HepG2 (cell line): ENCODE measurements around the gene ADARB2. TPM values are rescaled to one million over a fixed set of nuclear protein-coding genes. Genes with fewer than 3 reads are reported as not detected.

Experiments used
- ATAC-seq: fragments of 200-7000 bp; cut with Tn5 transposase; 3 replicates; pipeline ENCODE4 v1.9.1; 2020; ENCODE audit warnings: mild to moderate bottlenecking, moderate library complexity
- BruUV-seq: library from RNA; stranded (reverse); fragments of 400-500 nt; replicated peaks from 2 replicates; lab custom pipeline; 2021; lab: Mats Ljungman, UMichigan
- CTCF ChIA-PET: fragments of 300-600 bp; formaldehyde crosslinking; extraction: SDS; loops from one replicate; lab custom pipeline; 2021; ENCODE audit warnings: low total read pairs, inconsistent platforms, low intra/inter-chr PET ratio; lab: Yijun Ruan, JAX
- POLR2A ChIA-PET: fragments of 350-600 bp; sonication (Branson Sonifier 250); formaldehyde crosslinking; loops from one replicate; lab custom pipeline; 2020; ENCODE audit warnings: antibody characterized with exemption, inconsistent platforms; lab: Yijun Ruan, JAX
- DNase-seq: peaks from one replicate; pipeline ENCODE4 v3.0.0-alpha.2; 2015; ENCODE audit warnings: low spot score
- FAIRE-seq: peaks from 3 replicates; lab custom pipeline; 2011; peaks lifted over from hg19 to GRCh38; lab: Jason Lieb, UNC
- H2AFZ ChIP-seq: one replicate; pipeline ENCODE4 v1.6.1; 2011; ENCODE audit warnings: low read length, inconsistent platforms
- H3K27ac ChIP-seq: fragments of 300-600 bp; 3 replicates; pipeline ENCODE4 v1.8.0; 2011; ENCODE audit warnings: mixed run types, mild to moderate bottlenecking, mixed read lengths, low read length, inconsistent platforms; ENCODE audit not compliant: insufficient read depth; ENCODE audit errors: extremely low read length
- H3K27me3 ChIP-seq, 2 experiments: fragments of 200-600 bp in 1 of 2; 2 replicates in 1 of 2; 3 replicates in 1 of 2; pipeline versions ENCODE4 v1.6.0 to v1.8.0; 2011; ENCODE audit warnings: low read length in 2 of 2, mild to moderate bottlenecking in 2 of 2, moderate library complexity in 2 of 2, inconsistent platforms in 1 of 2; ENCODE audit not compliant: insufficient read depth in 2 of 2, control insufficient read depth in 1 of 2
- H3K36me3 ChIP-seq, 2 experiments: fragments of 200-600 bp in 1 of 2; replicated peaks in 1 of 2; 2 replicates in 1 of 2; 3 replicates in 1 of 2; pipeline versions ENCODE4 v1.5.1 to v1.8.0; 2011; ENCODE audit warnings: low read length in 2 of 2, inconsistent platforms in 1 of 2; ENCODE audit not compliant: insufficient read depth in 2 of 2, control insufficient read depth in 1 of 2
- H3K4me1 ChIP-seq: 2 replicates; pipeline ENCODE4 v1.5.1; 2012; ENCODE audit warnings: low read length, inconsistent platforms; ENCODE audit not compliant: insufficient read depth
- H3K4me2 ChIP-seq: 2 replicates; pipeline ENCODE4 v1.6.0; 2011; ENCODE audit warnings: low read depth, low read length, inconsistent platforms
- H3K4me3 ChIP-seq, 3 experiments: fragments of 200-600 bp in 1 of 3; sonication (generic), shearing (Covaris generic) in 1 of 3; replicated peaks in 1 of 3; 2 replicates each; pipeline ENCODE4 v1.5.1; 2011 to 2016; ENCODE audit warnings: low read length in 3 of 3, inconsistent platforms in 2 of 3, low read depth in 2 of 3, mild to moderate bottlenecking in 2 of 3, control low read depth in 1 of 3, mixed read lengths in 1 of 3; ENCODE audit not compliant: insufficient read depth in 1 of 3
- H3K79me2 ChIP-seq: one replicate; pipeline ENCODE4 v1.6.1; 2011; ENCODE audit warnings: low read length, inconsistent platforms; ENCODE audit not compliant: insufficient read depth
- H3K9ac ChIP-seq: 2 replicates; pipeline ENCODE4 v1.6.0; 2011; ENCODE audit warnings: mild to moderate bottlenecking, low read depth, low read length, inconsistent platforms; ENCODE audit not compliant: insufficient read depth
- H3K9me3 ChIP-seq: 2 replicates; pipeline ENCODE4 v1.5.1; 2012; ENCODE audit warnings: mild to moderate bottlenecking, low read length
- H4K20me1 ChIP-seq: 2 replicates; pipeline ENCODE4 v1.6.0; 2011; ENCODE audit warnings: inconsistent platforms, mild to moderate bottlenecking, low read length, moderate library complexity; ENCODE audit not compliant: insufficient read depth
- SMYD3 ChIP-seq: sonication (generic); formaldehyde crosslinking; IDR thresholded peaks from 2 replicates; pipeline ENCODE4 v1.8.1; 2023; ENCODE audit warnings: mild to moderate bottlenecking, missing genetic modification reagents
- SP1 ChIP-seq, 2 experiments: fragments of 450-650 bp in 1 of 2; sonication (generic) in 1 of 2; formaldehyde crosslinking in 1 of 2; IDR thresholded peaks; 2 replicates each; pipeline versions ENCODE4 v1.4.0 to v1.6.1; 2016 to 2020; ENCODE audit warnings: missing genetic modification reagents in 1 of 2
- ZBTB8A ChIP-seq: sonication (generic); formaldehyde crosslinking; IDR thresholded peaks from 2 replicates; pipeline ENCODE4 v1.4.0; 2020; ENCODE audit warnings: mild to moderate bottlenecking, low read depth, missing genetic modification reagents, borderline replicate concordance
- ZNF235 ChIP-seq: sonication (generic); formaldehyde crosslinking; IDR thresholded peaks from 2 replicates; pipeline ENCODE4 v1.8.1; 2023; ENCODE audit warnings: mild to moderate bottlenecking, missing genetic modification reagents, borderline replicate concordance
- ZNF780A ChIP-seq: sonication (generic); formaldehyde crosslinking; IDR thresholded peaks from 2 replicates; pipeline ENCODE4 v1.8.0; 2022; ENCODE audit warnings: mild to moderate bottlenecking, missing genetic modification reagents, moderate library complexity
- WGBS: methylation state at CpG from one replicate; pipeline ENCODE4 v1.1.6; 2017; ENCODE audit warnings: low lambda C conversion rate; 5-methylcytosine and 5-hydroxymethylcytosine counted together
- in situ Hi-C: cut with HindIII; loops from 2 replicates; pipeline ENCODE4 v1.10.0; 2017; ENCODE audit warnings: low pct_unique_long_range_greater_than_20kb; ENCODE audit not compliant: extremely low pct_ligation_motif_present
- intact Hi-C: fragments of 100-400 bp; cut with micrococcal nuclease; formaldehyde crosslinking; loops from one replicate; pipeline ENCODE4 v1.10.0; 2022; ENCODE audit not compliant: unreplicated experiment
- polyA plus RNA-seq, 8 experiments: library from polyadenylated mRNA; depleted of rRNA in 3 of 8; stranded (reverse) in 7 of 8; unstranded in 1 of 8; fragments of >200 nt; fragmentation: Illumina TruSeq in 4 of 8; extraction: Trizol in 4 of 8; gene quantifications; 2 replicates each; pipeline versions ENCODE4 v1.2.1 to v1.2.3, GENCODE V29; 2011 to 2016; ENCODE audit warnings: low read depth in 4 of 8, missing spikeins in 1 of 8, mixed read lengths in 1 of 8; ENCODE audit not compliant: insufficient read depth in 1 of 8
- total RNA-seq, 5 experiments: library from RNA; depleted of rRNA; stranded (reverse); fragments of >200 nt; fragmentation: Illumina TruSeq; extraction: Trizol; gene quantifications; 2 replicates each; pipeline ENCODE4 v1.2.3, GENCODE V29; 2016; ENCODE audit warnings: low read depth in 1 of 5
- TF ChIP-seq, protein P1 (sequence below): sonication (generic); formaldehyde crosslinking; IDR thresholded peaks from 2 replicates; pipeline ENCODE4 v1.4.0; 2020; ENCODE audit warnings: missing genetic modification reagents, low read depth, mild to moderate bottlenecking, borderline replicate concordance
- TF ChIP-seq, protein P2 (sequence below): IDR thresholded peaks from 2 replicates; pipeline ENCODE4 v1.6.1; 2016; ENCODE audit warnings: control low read depth
- TF ChIP-seq, protein P3 (sequence below): sonication (generic); formaldehyde crosslinking; IDR thresholded peaks from 2 replicates; pipeline ENCODE4 v1.8.0; 2022; ENCODE audit warnings: missing genetic modification reagents, mild to moderate bottlenecking, moderate library complexity, borderline replicate concordance
- TF ChIP-seq, protein P4 (sequence below): sonication (generic); formaldehyde crosslinking; IDR thresholded peaks from 2 replicates; pipeline ENCODE4 v1.9.0; 2022; ENCODE audit warnings: missing genetic modification reagents, mild to moderate bottlenecking, borderline replicate concordance
- TF ChIP-seq, protein P5 (sequence below): sonication (generic); formaldehyde crosslinking; IDR thresholded peaks from 2 replicates; pipeline ENCODE4 v1.5.0; 2020; ENCODE audit warnings: mild to moderate bottlenecking, missing genetic modification reagents
- TF ChIP-seq, protein P6 (sequence below): sonication (generic); formaldehyde crosslinking; IDR thresholded peaks from 2 replicates; pipeline ENCODE4 v1.4.0; 2020; ENCODE audit warnings: missing genetic modification reagents

Gene ADARB2
- total and polyA plus RNA-seq, 2 of the 13 experiments (the other 11 are each of a cell fraction or from before 2014, with no cell fraction given) = not detected

DNA sequence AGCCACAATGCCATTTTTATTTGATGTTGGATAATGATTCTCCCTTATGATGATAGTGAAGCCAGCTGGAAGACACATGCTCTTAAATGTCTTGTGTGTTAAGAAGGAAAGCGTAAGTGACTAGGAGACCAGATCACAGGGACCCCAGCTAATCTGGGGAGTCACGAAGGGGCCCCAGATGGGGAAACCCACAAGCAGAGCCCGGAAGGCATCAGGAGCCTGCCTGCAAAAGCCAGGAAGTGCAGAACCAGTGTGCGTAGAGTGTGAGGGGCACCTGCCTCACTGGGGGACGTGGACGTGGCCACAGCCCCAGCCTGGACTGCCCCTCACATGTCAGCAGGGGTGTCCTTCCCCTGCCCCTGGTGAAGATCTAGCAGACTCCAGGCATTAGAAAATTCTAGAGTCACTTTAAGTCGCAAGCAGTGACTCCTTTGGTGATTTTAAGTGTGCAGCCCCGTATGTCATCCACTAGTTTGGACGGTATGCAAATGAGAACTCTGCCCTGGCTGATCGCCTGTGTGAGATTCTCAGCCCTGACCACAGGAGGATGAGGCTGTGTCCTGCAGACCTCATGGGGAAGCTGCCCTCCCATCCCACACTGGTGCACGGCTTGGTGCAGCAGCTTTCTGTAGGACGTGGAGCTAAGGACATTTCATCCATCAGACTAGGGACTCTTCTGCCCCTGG lies 438.1 kb downstream of the ADARB2 start:
- POLR2A ChIA-PET = no interaction called here
- 17% methylated on average over 8 of the region's 12 CpGs for WGBS
- in situ Hi-C loops (no loop called here), intact Hi-C loops (no loop called here)
- CTCF ChIA-PET = no interaction called here
- H3K4me3 ChIP-seq = no peak overlapping the region
- ATAC-seq (no peak), FAIRE-seq (no peak), DNase-seq (no peak)
- no peak overlapping the region for H3K27ac ChIP-seq
- no peaks in the 10 kb centered on the region for H3K79me2 ChIP-seq
- no peaks in the 10 kb centered on the region for H3K9me3 ChIP-seq
- peaks cover 0 to 23% of the 10 kb centered on the region in 2 experiments; a peak in 4 of 5 replicates for H3K27me3 ChIP-seq
- no TSS peak for BruUV-seq
- H3K4me2 ChIP-seq = no peak overlapping the region
- H3K4me1 ChIP-seq = no peaks in the 10 kb centered on the region
- no peaks in the 10 kb centered on the region for H3K36me3 ChIP-seq
- H4K20me1 ChIP-seq = no peaks in the 10 kb centered on the region
- no peak overlapping the region for H3K9ac ChIP-seq
- no peak overlapping the region for H2AFZ ChIP-seq
- TF ChIP-seq, protein P1, sequence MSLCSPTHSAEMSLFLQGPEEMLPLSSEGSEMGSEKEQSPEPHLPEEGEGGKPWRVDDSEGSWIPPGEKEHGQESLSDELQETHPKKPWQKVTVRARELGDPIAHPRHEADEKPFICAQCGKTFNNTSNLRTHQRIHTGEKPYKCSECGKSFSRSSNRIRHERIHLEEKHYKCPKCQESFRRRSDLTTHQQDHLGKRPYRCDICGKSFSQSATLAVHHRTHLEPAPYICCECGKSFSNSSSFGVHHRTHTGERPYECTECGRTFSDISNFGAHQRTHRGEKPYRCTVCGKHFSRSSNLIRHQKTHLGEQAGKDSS (CRISPR knock-in tag) = no peak
- TF ChIP-seq, protein P2, sequence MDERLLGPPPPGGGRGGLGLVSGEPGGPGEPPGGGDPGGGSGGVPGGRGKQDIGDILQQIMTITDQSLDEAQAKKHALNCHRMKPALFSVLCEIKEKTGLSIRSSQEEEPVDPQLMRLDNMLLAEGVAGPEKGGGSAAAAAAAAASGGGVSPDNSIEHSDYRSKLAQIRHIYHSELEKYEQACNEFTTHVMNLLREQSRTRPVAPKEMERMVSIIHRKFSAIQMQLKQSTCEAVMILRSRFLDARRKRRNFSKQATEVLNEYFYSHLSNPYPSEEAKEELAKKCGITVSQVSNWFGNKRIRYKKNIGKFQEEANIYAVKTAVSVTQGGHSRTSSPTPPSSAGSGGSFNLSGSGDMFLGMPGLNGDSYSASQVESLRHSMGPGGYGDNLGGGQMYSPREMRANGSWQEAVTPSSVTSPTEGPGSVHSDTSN (CRISPR knock-in tag) = no peak
- TF ChIP-seq, protein P3, sequence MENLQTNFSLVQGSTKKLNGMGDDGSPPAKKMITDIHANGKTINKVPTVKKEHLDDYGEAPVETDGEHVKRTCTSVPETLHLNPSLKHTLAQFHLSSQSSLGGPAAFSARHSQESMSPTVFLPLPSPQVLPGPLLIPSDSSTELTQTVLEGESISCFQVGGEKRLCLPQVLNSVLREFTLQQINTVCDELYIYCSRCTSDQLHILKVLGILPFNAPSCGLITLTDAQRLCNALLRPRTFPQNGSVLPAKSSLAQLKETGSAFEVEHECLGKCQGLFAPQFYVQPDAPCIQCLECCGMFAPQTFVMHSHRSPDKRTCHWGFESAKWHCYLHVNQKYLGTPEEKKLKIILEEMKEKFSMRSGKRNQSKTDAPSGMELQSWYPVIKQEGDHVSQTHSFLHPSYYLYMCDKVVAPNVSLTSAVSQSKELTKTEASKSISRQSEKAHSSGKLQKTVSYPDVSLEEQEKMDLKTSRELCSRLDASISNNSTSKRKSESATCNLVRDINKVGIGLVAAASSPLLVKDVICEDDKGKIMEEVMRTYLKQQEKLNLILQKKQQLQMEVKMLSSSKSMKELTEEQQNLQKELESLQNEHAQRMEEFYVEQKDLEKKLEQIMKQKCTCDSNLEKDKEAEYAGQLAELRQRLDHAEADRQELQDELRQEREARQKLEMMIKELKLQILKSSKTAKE (CRISPR knock-in tag) = no peak
- TF ChIP-seq ZBTB8A (CRISPR knock-in tag) (no peak), SP1 (IDR thresholded peaks at IDR 0.05) (no peak), SP1 (CRISPR knock-in tag; IDR thresholded peaks at IDR 0.05) (no peak), SMYD3 (CRISPR knock-in tag) (no peak), ZNF235 (CRISPR knock-in tag) (no peak), ZNF780A (CRISPR knock-in tag) (no peak)
- TF ChIP-seq, protein P4, sequence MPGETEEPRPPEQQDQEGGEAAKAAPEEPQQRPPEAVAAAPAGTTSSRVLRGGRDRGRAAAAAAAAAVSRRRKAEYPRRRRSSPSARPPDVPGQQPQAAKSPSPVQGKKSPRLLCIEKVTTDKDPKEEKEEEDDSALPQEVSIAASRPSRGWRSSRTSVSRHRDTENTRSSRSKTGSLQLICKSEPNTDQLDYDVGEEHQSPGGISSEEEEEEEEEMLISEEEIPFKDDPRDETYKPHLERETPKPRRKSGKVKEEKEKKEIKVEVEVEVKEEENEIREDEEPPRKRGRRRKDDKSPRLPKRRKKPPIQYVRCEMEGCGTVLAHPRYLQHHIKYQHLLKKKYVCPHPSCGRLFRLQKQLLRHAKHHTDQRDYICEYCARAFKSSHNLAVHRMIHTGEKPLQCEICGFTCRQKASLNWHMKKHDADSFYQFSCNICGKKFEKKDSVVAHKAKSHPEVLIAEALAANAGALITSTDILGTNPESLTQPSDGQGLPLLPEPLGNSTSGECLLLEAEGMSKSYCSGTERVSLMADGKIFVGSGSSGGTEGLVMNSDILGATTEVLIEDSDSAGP (CRISPR knock-in tag) = no peak
- TF ChIP-seq, protein P5, sequence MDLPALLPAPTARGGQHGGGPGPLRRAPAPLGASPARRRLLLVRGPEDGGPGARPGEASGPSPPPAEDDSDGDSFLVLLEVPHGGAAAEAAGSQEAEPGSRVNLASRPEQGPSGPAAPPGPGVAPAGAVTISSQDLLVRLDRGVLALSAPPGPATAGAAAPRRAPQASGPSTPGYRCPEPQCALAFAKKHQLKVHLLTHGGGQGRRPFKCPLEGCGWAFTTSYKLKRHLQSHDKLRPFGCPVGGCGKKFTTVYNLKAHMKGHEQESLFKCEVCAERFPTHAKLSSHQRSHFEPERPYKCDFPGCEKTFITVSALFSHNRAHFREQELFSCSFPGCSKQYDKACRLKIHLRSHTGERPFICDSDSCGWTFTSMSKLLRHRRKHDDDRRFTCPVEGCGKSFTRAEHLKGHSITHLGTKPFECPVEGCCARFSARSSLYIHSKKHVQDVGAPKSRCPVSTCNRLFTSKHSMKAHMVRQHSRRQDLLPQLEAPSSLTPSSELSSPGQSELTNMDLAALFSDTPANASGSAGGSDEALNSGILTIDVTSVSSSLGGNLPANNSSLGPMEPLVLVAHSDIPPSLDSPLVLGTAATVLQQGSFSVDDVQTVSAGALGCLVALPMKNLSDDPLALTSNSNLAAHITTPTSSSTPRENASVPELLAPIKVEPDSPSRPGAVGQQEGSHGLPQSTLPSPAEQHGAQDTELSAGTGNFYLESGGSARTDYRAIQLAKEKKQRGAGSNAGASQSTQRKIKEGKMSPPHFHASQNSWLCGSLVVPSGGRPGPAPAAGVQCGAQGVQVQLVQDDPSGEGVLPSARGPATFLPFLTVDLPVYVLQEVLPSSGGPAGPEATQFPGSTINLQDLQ (CRISPR knock-in tag) = no peak
- TF ChIP-seq, protein P6, sequence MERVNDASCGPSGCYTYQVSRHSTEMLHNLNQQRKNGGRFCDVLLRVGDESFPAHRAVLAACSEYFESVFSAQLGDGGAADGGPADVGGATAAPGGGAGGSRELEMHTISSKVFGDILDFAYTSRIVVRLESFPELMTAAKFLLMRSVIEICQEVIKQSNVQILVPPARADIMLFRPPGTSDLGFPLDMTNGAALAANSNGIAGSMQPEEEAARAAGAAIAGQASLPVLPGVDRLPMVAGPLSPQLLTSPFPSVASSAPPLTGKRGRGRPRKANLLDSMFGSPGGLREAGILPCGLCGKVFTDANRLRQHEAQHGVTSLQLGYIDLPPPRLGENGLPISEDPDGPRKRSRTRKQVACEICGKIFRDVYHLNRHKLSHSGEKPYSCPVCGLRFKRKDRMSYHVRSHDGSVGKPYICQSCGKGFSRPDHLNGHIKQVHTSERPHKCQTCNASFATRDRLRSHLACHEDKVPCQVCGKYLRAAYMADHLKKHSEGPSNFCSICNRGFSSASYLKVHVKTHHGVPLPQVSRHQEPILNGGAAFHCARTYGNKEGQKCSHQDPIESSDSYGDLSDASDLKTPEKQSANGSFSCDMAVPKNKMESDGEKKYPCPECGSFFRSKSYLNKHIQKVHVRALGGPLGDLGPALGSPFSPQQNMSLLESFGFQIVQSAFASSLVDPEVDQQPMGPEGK (CRISPR knock-in tag) = no peak
